Endothelial cell of umbilical vein (primary cell): Measurements from ENCODE around the gene TMEM214. TPM values are rescaled to one million over a fixed set of nuclear protein-coding genes. Genes with fewer than 3 reads are reported as not detected.

ENCODE experiments used
- BruUV-seq: library from RNA; stranded (reverse); fragments of 400-500 nt; replicated peaks from 2 replicates; lab custom pipeline; 2021; lab: Mats Ljungman, UMichigan
- CTCF ChIA-PET: fragments of 300-600, 350-600 bp; sonication (Branson Sonifier 250); formaldehyde crosslinking; loops from one replicate; lab custom pipeline; 2021; ENCODE audit warnings: antibody characterized with exemption, inconsistent platforms; lab: Charles Lee
- POLR2A ChIA-PET: fragments of 300-600, 350-600 bp; sonication (Branson Sonifier 250); formaldehyde crosslinking; loops from one replicate; lab custom pipeline; 2021; ENCODE audit warnings: antibody characterized with exemption, inconsistent platforms; lab: Charles Lee
- DNase-seq: peaks from one replicate; pipeline ENCODE4 v3.0.0-alpha.2; 2011; ENCODE audit warnings: low read depth, low spot score
- FAIRE-seq: peaks from 2 replicates; lab custom pipeline; 2011; peaks lifted over from hg19 to GRCh38; lab: Jason Lieb, UNC
- H2AFZ ChIP-seq: 2 replicates; pipeline ENCODE4 v1.6.0; 2012; ENCODE audit warnings: low read depth, low read length, control low read depth, inconsistent platforms
- H3K27ac ChIP-seq: 2 replicates; pipeline ENCODE4 v1.5.1; 2011; ENCODE audit warnings: low read depth, mild to moderate bottlenecking, control low read depth, low read length, moderate library complexity; ENCODE audit not compliant: insufficient read depth
- H3K27me3 ChIP-seq, 2 experiments: 2 replicates each; pipeline versions ENCODE4 v1.6.0 to v1.6.1; 2011; ENCODE audit warnings: low read length in 2 of 2, mixed read lengths in 1 of 2; ENCODE audit not compliant: control insufficient read depth in 2 of 2, insufficient read depth in 2 of 2
- H3K36me3 ChIP-seq, 2 experiments: 2 replicates in 1 of 2; 3 replicates in 1 of 2; pipeline ENCODE4 v1.5.1; 2011; ENCODE audit warnings: low read length in 2 of 2, mild to moderate bottlenecking in 1 of 2, moderate library complexity in 1 of 2; ENCODE audit not compliant: control insufficient read depth in 2 of 2, insufficient read depth in 2 of 2; ENCODE audit errors: extremely low read depth in 1 of 2
- H3K4me1 ChIP-seq: 3 replicates; pipeline ENCODE4 v1.5.1; 2011; ENCODE audit warnings: mild to moderate bottlenecking, low read length; ENCODE audit not compliant: control insufficient read depth, insufficient read depth; ENCODE audit errors: extremely low read depth
- H3K4me2 ChIP-seq: 2 replicates; pipeline ENCODE4 v1.6.1; 2011; ENCODE audit warnings: low read length, control low read depth, mixed read lengths; ENCODE audit not compliant: insufficient read depth
- H3K4me3 ChIP-seq, 3 experiments: fragments of 200-600 bp in 1 of 3; sonication (generic), shearing (Covaris generic) in 1 of 3; replicated peaks in 1 of 3; 2 replicates each; pipeline ENCODE4 v1.5.1; 2011 to 2016; ENCODE audit warnings: control low read depth in 3 of 3, low read length in 3 of 3, mild to moderate bottlenecking in 2 of 3, inconsistent platforms in 1 of 3, low read depth in 1 of 3, moderate library complexity in 1 of 3; ENCODE audit not compliant: insufficient read depth in 1 of 3
- H3K79me2 ChIP-seq: 2 replicates; pipeline ENCODE4 v1.6.0; 2012; ENCODE audit warnings: low read length, inconsistent platforms; ENCODE audit not compliant: control insufficient read depth, insufficient read depth
- H3K9ac ChIP-seq: replicated peaks from 2 replicates; pipeline ENCODE3; 2011; ENCODE audit warnings: low read length, control low read depth; ENCODE audit not compliant: insufficient read depth; ENCODE audit errors: extremely low read depth
- H3K9me1 ChIP-seq: replicated peaks from 3 replicates; pipeline ENCODE4 v1.6.0; 2011; ENCODE audit warnings: mild to moderate bottlenecking, low read length; ENCODE audit not compliant: control insufficient read depth, insufficient read depth; ENCODE audit errors: extremely low read depth
- H3K9me3 ChIP-seq: replicated peaks from 2 replicates; pipeline ENCODE4 v1.5.1; 2012; ENCODE audit warnings: low read length, inconsistent platforms; ENCODE audit not compliant: control insufficient read depth, insufficient read depth
- H4K20me1 ChIP-seq: replicated peaks from 2 replicates; pipeline ENCODE3; 2011; ENCODE audit warnings: mild to moderate bottlenecking, low read length; ENCODE audit not compliant: control insufficient read depth, insufficient read depth; ENCODE audit errors: extremely low read depth
- CTCF ChIP-seq, 2 donors: IDR thresholded peaks; 1 replicate in 1 of 2; 2 replicates in 1 of 2; pipeline ENCODE4 v1.5.1; 2011; ENCODE audit warnings: low read length in 2 of 2, mild to moderate bottlenecking in 2 of 2, moderate library complexity in 2 of 2, control low read depth in 1 of 2, inconsistent platforms in 1 of 2, low read depth in 1 of 2; ENCODE audit not compliant: insufficient read depth in 1 of 2; ENCODE audit errors: extremely low read depth in 1 of 2
- EZH2 ChIP-seq: IDR thresholded peaks from 2 replicates; pipeline ENCODE4 v1.6.1; 2012; ENCODE audit warnings: borderline replicate concordance, low read depth, mild to moderate bottlenecking, moderate library complexity, low read length, inconsistent platforms; ENCODE audit not compliant: severe bottlenecking
- FOS ChIP-seq: IDR thresholded peaks from 2 replicates; pipeline ENCODE4 v1.6.1; 2011; ENCODE audit warnings: mild to moderate bottlenecking, low read length, moderate library complexity, borderline replicate concordance; ENCODE audit not compliant: insufficient read depth
- GATA2 ChIP-seq: IDR thresholded peaks from 2 replicates; pipeline ENCODE4 v1.7.0; 2011; ENCODE audit warnings: low read depth, mild to moderate bottlenecking, moderate library complexity, mixed read lengths, low read length; ENCODE audit not compliant: insufficient read length, insufficient read depth
- MAX ChIP-seq: IDR thresholded peaks from 2 replicates; pipeline ENCODE4 v1.6.1; 2011; ENCODE audit not compliant: insufficient read depth, insufficient read length
- POLR2A ChIP-seq: IDR thresholded peaks from 2 replicates; pipeline ENCODE4 v1.6.1; 2012; ENCODE audit warnings: low read depth, mild to moderate bottlenecking, control low read depth, low read length
- dilution Hi-C: fragments of 300-500 bp; cut with MboI; formaldehyde crosslinking; loops from one replicate; pipeline ENCODE4 v1.15.0; 2019; ENCODE audit warnings: low sequenced_read_pairs; ENCODE audit not compliant: extremely low pct_ligation_motif_present
- intact Hi-C: fragments of 100-400 bp; cut with micrococcal nuclease; formaldehyde crosslinking; loops from one replicate; pipeline ENCODE4 v1.10.0; 2022
- polyA plus RNA-seq, 4 experiments: library from polyadenylated mRNA; depleted of rRNA in 3 of 4; stranded (reverse) in 3 of 4; unstranded in 1 of 4; fragments of >200 nt; gene quantifications; 2 replicates each; pipeline versions ENCODE4 v1.2.1 to v1.2.3, GENCODE V29; 2011 to 2012; ENCODE audit warnings: missing spikeins in 1 of 4
- total RNA-seq: library from RNA; stranded (reverse); gene quantifications from 2 replicates; pipeline ENCODE4 v1.2.3, GENCODE V29; 2021

The TMEM214 gene
- total and polyA plus RNA-seq, 2 donors (not counting 3 experiments of a cell fraction or from before 2014, with no cell fraction given): 109 to 163 TPM

GRCh38 chr2:27059141-27059820 lies 26.5 kb downstream of the TMEM214 start:
- DNase-seq (peak; percentile 84), FAIRE-seq (peak; percentile 58)
- Histone ChIP-seq H3K36me3 (peaks cover 3 to 21% of the 10 kb centered on the region in 2 experiments), H3K4me1 (peaks cover 19% of the 10 kb centered on the region), H3K27ac (no peak overlapping the region), H3K27me3 (no peaks in the 10 kb centered on the region), H4K20me1 (no peaks in the 10 kb centered on the region), H3K4me2 (no peak overlapping the region), H3K4me3 (no peak overlapping the region), H3K9me3 (no peaks in the 10 kb centered on the region), H3K9ac (no peak overlapping the region), H3K79me2 (no peaks in the 10 kb centered on the region), H3K9me1 (no peaks in the 10 kb centered on the region), H2AFZ (no peak overlapping the region)
- ChIA-PET CTCF (interaction anchor here (0.6 to 2.1 kb wide), 7 partner anchors 9 to 98 kb away, joined by 3 to 7 read pairs (median 4); partner anchors contain the start of genes KHK and OST4), POLR2A (interaction anchor here (1.0 kb wide), 1 partner anchor 11 kb away, joined by 3 read pairs; no protein-coding TSS in a partner anchor)
- dilution Hi-C loops: no loop called here
- TF ChIP-seq MAX (no peak), CTCF (IDR thresholded peaks at IDR 0.05; ENCODE audit: extremely low read depth in 1 of 2, insufficient read depth in 1 of 2, low read depth in 1 of 2, low read length in 2 of 2) (no peak), POLR2A (peak; percentile 25), GATA2 (no peak), FOS (no peak), EZH2 (no peak)
- intact Hi-C loops: no loop called here
- BruUV-seq: no TSS peak
